Thyroid gland (tissue), 4 donors: ENCODE measurements around the gene STIM2. TPM values are rescaled to one million over a fixed set of nuclear protein-coding genes. Genes with fewer than 3 reads are reported as not detected.

Experiments
- DNase-seq, 2 donors: peaks; one replicate each; pipeline ENCODE4 v3.0.0-alpha.2; 2019
- H3K27ac ChIP-seq, 3 donors: fragments of 200-600 bp; sonication (generic); 1 replicate in 2 of 3; 2 replicates in 1 of 3; pipeline ENCODE4 v1.5.1; 2016 to 2019; ENCODE audit warnings: mild to moderate bottlenecking in 1 of 3, moderate library complexity in 1 of 3
- H3K27me3 ChIP-seq: fragments of 200-600 bp; sonication (generic); one replicate; pipeline ENCODE4 v1.5.1; 2019
- H3K36me3 ChIP-seq, 2 donors: fragments of 200-600 bp; sonication (generic); one replicate each; pipeline ENCODE4 v1.5.1; 2016 to 2019
- H3K4me1 ChIP-seq, 2 donors: fragments of 200-600 bp; sonication (generic); one replicate each; pipeline ENCODE4 v1.5.1; 2017 to 2019
- H3K4me3 ChIP-seq, 3 donors: fragments of 200-600 bp; sonication (generic); replicated peaks in 1 of 3; 1 replicate in 2 of 3; 2 replicates in 1 of 3; pipeline ENCODE4 v1.5.1; 2016; ENCODE audit warnings: mild to moderate bottlenecking in 1 of 3
- H3K9me3 ChIP-seq: fragments of 200-600 bp; sonication (generic); one replicate; pipeline ENCODE4 v1.5.1; 2017
- CTCF ChIP-seq, 6 experiments: fragments of 200-600 bp in 3 of 6; fragments of 450-650 bp in 3 of 6; sonication (generic) in 3 of 6; IDR thresholded peaks; one replicate each; pipeline ENCODE4 v1.5.1; 2016 to 2019; ENCODE audit warnings: antibody characterized with exemption in 6 of 6, mild to moderate bottlenecking in 2 of 6, inconsistent platforms in 1 of 6, moderate library complexity in 1 of 6
- POLR2A ChIP-seq, 2 donors: fragments of 450-650 bp; IDR thresholded peaks; one replicate each; pipeline ENCODE4 v1.6.1; 2017; ENCODE audit warnings: antibody characterized with exemption in 2 of 2, mild to moderate bottlenecking in 2 of 2, moderate library complexity in 1 of 2
- WGBS, 2 donors: methylation state at CpG; one replicate each; pipeline ENCODE4 v1.1.5; 2017; 5-methylcytosine and 5-hydroxymethylcytosine counted together
- intact Hi-C: fragments of 100-400 bp; cut with DNase I; formaldehyde crosslinking; loops from one replicate; pipeline ENCODE4 v1.15.1; 2023
- total RNA-seq, 4 donors: library from RNA; depleted of rRNA; stranded (reverse); fragments of >200 nt; gene quantifications; one replicate each; pipeline ENCODE4 v1.2.3, GENCODE V29; 2016

STIM2 gene
- total RNA-seq, 4 donors from 2014 or later = 16.4 to 39.1 (median 18.5) TPM

- no peaks in the 10 kb centered on the region for H3K9me3 ChIP-seq
- H3K4me1 ChIP-seq = no peaks in the 10 kb centered on the region
- H3K4me3 ChIP-seq = no peak overlapping the region
- intact Hi-C loops = no loop called here
- TF ChIP-seq POLR2A (IDR thresholded peaks at IDR 0.05) (no peak), CTCF (IDR thresholded peaks at IDR 0.05) (no peak)
- no peak for DNase-seq
- 85 to 97% methylated on average over 5 of the region's 5 CpGs for WGBS, 2 donors
- no peaks in the 10 kb centered on the region for H3K27me3 ChIP-seq
- H3K36me3 ChIP-seq = no peaks in the 10 kb centered on the region
- no peak overlapping the region for H3K27ac ChIP-seq
Observed at GRCh38 chr4:26943391-26943790, 82.8 kb downstream of the STIM2 start.

- Histone ChIP-seq H3K4me1 (no peaks in the 10 kb centered on the region), H3K27me3 (no peaks in the 10 kb centered on the region), H3K36me3 (no peaks in the 10 kb centered on the region), H3K4me3 (no peak overlapping the region), H3K9me3 (no peaks in the 10 kb centered on the region), H3K27ac (no peak overlapping the region)
- 98% methylated on average over 2 of the region's 2 CpGs for WGBS, 2 donors
- TF ChIP-seq CTCF (IDR thresholded peaks at IDR 0.05) (no peak), POLR2A (IDR thresholded peaks at IDR 0.05) (no peak)
- intact Hi-C loops = no loop called here
- no peak for DNase-seq
Observed at GRCh38 chr4:26945794-26946193, 85.2 kb downstream of the STIM2 start.

DNA sequence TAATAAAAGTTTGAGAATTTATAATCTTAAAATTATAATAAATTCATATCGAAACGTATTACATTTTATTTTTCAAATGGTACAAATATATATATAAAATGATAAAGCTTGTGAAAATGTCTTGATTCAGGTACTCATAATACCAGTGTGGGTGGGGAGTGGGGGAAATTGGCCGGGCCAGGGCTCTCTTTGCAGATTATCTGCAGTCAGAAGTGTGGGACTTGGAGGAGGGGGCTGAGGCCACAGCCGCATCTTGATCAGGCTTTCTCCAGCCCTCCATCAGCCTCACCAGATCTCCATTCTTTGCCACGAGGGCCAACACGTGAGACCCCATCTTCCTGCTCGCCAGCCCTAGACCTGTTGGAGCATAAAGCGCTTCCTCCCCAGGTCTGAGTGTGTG is 86.7 kb downstream of the STIM2 start:
- Histone ChIP-seq H3K9me3 (no peaks in the 10 kb centered on the region), H3K4me1 (no peaks in the 10 kb centered on the region), H3K36me3 (no peaks in the 10 kb centered on the region), H3K27ac (no peak overlapping the region), H3K27me3 (no peaks in the 10 kb centered on the region), H3K4me3 (no peak overlapping the region)
- intact Hi-C loops = no loop called here
- TF ChIP-seq POLR2A (IDR thresholded peaks at IDR 0.05) (no peak), CTCF (IDR thresholded peaks at IDR 0.05) (no peak)
- DNase-seq = no peak
- WGBS, 2 donors = 85 to 94% methylated on average over 8 of the region's 8 CpGs

DNA sequence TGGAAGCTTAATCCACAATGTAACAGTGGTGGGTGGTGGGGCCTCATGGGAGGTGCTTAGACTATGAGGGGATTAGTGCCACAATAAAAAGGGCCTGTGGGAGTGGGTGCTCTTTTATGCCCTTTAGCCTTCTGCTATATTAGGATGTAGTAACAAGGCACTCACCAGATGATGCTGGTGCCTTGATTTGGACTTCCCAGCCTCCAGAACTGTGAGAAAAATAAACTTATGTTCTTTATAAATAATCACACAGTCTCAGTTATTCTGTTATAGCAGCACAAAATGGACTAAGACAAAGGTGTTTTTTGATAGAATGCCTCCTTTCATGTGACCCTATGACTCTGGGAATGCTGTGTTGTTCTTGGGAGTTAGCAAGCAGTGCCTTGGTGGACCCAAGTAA is 89.8 kb downstream of the STIM2 start:
- H3K9me3 ChIP-seq = no peaks in the 10 kb centered on the region
- no peak overlapping the region for H3K27ac ChIP-seq
- peaks cover 4 to 8% of the 10 kb centered on the region in 2 donors for H3K4me1 ChIP-seq
- H3K4me3 ChIP-seq = no peak overlapping the region
- no peak for DNase-seq
- intact Hi-C loops = no loop called here
- no peaks in the 10 kb centered on the region for H3K27me3 ChIP-seq
- no peak for TF ChIP-seq CTCF (IDR thresholded peaks at IDR 0.05)
- no peak for TF ChIP-seq POLR2A (IDR thresholded peaks at IDR 0.05)
- no peaks in the 10 kb centered on the region for H3K36me3 ChIP-seq

GRCh38 chr4:26952891-26953290 is 92.2 kb downstream of the STIM2 start:
- H3K27ac ChIP-seq = no peak overlapping the region
- H3K9me3 ChIP-seq = no peaks in the 10 kb centered on the region
- TF ChIP-seq CTCF (IDR thresholded peaks at IDR 0.05) (no peak), POLR2A (IDR thresholded peaks at IDR 0.05) (no peak)
- no peaks in the 10 kb centered on the region for H3K36me3 ChIP-seq
- 95 to 99% methylated on average over 2 of the region's 2 CpGs for WGBS, 2 donors
- intact Hi-C loops = no loop called here
- DNase-seq = no peak
- H3K27me3 ChIP-seq = no peaks in the 10 kb centered on the region
- peaks cover 4 to 8% of the 10 kb centered on the region in 2 donors for H3K4me1 ChIP-seq
- no peak overlapping the region for H3K4me3 ChIP-seq
